ENCODE results near the gene SAG. TPM values are rescaled to one million over a fixed set of nuclear protein-coding genes. Genes with fewer than 3 reads are reported as not detected.

SAG gene
- total and polyA plus RNA-seq, 11 donors = 1.4 TPM; not detected in 10

GRCh38 chr2:233379441-233379840 lies 71.8 kb downstream of the SAG start:
- WGBS, 4 donors = 45 to 75% (median 47%) methylated on average over 1 of the region's 1 CpG
- Histone ChIP-seq H3K4me3 (no peak overlapping the region), H3K27ac (no peak overlapping the region), H3K36me3 (peaks cover 0 to 5% (median 0%) of the 10 kb centered on the region in 9 donors), H3K4me1 (peaks cover 0 to 19% (median 0%) of the 10 kb centered on the region in 12 donors), H3K9me3 (no peaks in the 10 kb centered on the region), H3K27me3 (no peaks in the 10 kb centered on the region)
- ATAC-seq (no peak), DNase-seq (no peak)
- intact Hi-C loops (cut with DNase I) = no loop called here
- TF ChIP-seq POLR2A (IDR thresholded peaks at IDR 0.05) (no peak), CTCF (IDR thresholded peaks at IDR 0.05) (no peak)

GRCh38 chr2:233380132-233380895 lies 72.7 kb downstream of the SAG start:
- intact Hi-C loops (cut with DNase I) = no loop called here
- no peak overlapping the region for H3K4me3 ChIP-seq
- no peak for TF ChIP-seq POLR2A (IDR thresholded peaks at IDR 0.05)
- no peak for TF ChIP-seq CTCF (IDR thresholded peaks at IDR 0.05)
- H3K27ac ChIP-seq = no peak overlapping the region
- 78 to 86% (median 84%) methylated on average over 13 of the region's 13 CpGs for WGBS, 4 donors
- H3K36me3 ChIP-seq = peaks cover 0 to 5% (median 0%) of the 10 kb centered on the region in 9 donors
- peaks cover 0 to 28% (median 7%) of the 10 kb centered on the region in 12 donors for H3K4me1 ChIP-seq
- no peaks in the 10 kb centered on the region for H3K27me3 ChIP-seq
- DNase-seq = no peak
- H3K9me3 ChIP-seq = no peaks in the 10 kb centered on the region
- ATAC-seq = no peak

- Histone ChIP-seq H3K27ac (no peak overlapping the region), H3K9me3 (no peaks in the 10 kb centered on the region), H3K27me3 (no peaks in the 10 kb centered on the region), H3K4me1 (peaks cover 0 to 35% (median 14%) of the 10 kb centered on the region in 12 donors), H3K36me3 (peaks cover 0 to 5% (median 0%) of the 10 kb centered on the region in 9 donors), H3K4me3 (no peak overlapping the region)
- DNase-seq = no peak
- intact Hi-C loops (cut with DNase I) = no loop called here
- no peak for ATAC-seq
- no peak for TF ChIP-seq CTCF (IDR thresholded peaks at IDR 0.05)
- TF ChIP-seq POLR2A (IDR thresholded peaks at IDR 0.05) = no peak
- 92 to 95% (median 94%) methylated on average over 11 of the region's 11 CpGs for WGBS, 4 donors
These were observed 73.5 kb downstream of the SAG start for GRCh38 chr2:233380995-233381637.

- TF ChIP-seq POLR2A (IDR thresholded peaks at IDR 0.05) (no peak), CTCF (IDR thresholded peaks at IDR 0.05) (no peak)
- Histone ChIP-seq H3K27ac (no peak overlapping the region), H3K36me3 (peaks cover 0 to 4% (median 0%) of the 10 kb centered on the region in 9 donors), H3K4me3 (no peak overlapping the region), H3K9me3 (no peaks in the 10 kb centered on the region), H3K27me3 (no peaks in the 10 kb centered on the region), H3K4me1 (peaks cover under 1 to 40% (median 19%) of the 10 kb centered on the region in 12 donors)
- no peak for DNase-seq
- intact Hi-C loops (cut with DNase I) = no loop called here
- no peak for ATAC-seq
- WGBS, 4 donors = 94 to 96% (median 95%) methylated on average over 4 of the region's 4 CpGs
These were observed 74.0 kb downstream of the SAG start for GRCh38 chr2:233381638-233381995.
